B cell (primary cell): ENCODE data around the gene COL5A1. TPM values are rescaled to one million over a fixed set of nuclear protein-coding genes. Genes with fewer than 3 reads are reported as not detected.

ENCODE experiments used
- ATAC-seq: fragments of 200-7000 bp; cut with Tn5 transposase; one replicate; pipeline ENCODE4 v1.10.0; 2021; ENCODE audit warnings: low read depth, mild to moderate bottlenecking, moderate number of reproducible peaks, moderate library complexity
- CTCF ChIA-PET: fragments of 350-600 bp; sonication (Branson Sonifier 250); formaldehyde crosslinking; loops from one replicate; lab custom pipeline; 2021; ENCODE audit warnings: antibody characterized with exemption, inconsistent platforms; lab: Charles Lee
- POLR2A ChIA-PET: fragments of 350-600 bp; sonication (Branson Sonifier 250); formaldehyde crosslinking; loops from one replicate; lab custom pipeline; 2021; ENCODE audit warnings: antibody characterized with exemption; lab: Charles Lee
- DNase-seq: peaks from one replicate; pipeline ENCODE4 v3.0.0; 2013
- H2AFZ ChIP-seq: 2 replicates; pipeline ENCODE4 v1.6.1; 2012; ENCODE audit warnings: mild to moderate bottlenecking, low read depth, low read length; ENCODE audit not compliant: insufficient read depth, poor library complexity, severe bottlenecking
- H3K27ac ChIP-seq, 2 donors: 1 replicate in 1 of 2; 2 replicates in 1 of 2; pipeline ENCODE4 v1.5.1; 2012 to 2013; ENCODE audit warnings: low read length in 2 of 2, mild to moderate bottlenecking in 2 of 2, moderate library complexity in 1 of 2
- H3K27me3 ChIP-seq, 4 experiments: fragments of 200-600 bp in 1 of 4; sonication (generic) in 1 of 4; replicated peaks in 1 of 4; 1 replicate in 2 of 4; 2 replicates in 2 of 4; pipeline versions ENCODE4 v1.6.1 to v1.7.0; 2013 to 2016; ENCODE audit warnings: low read length in 3 of 4, mild to moderate bottlenecking in 2 of 4, mixed read lengths in 1 of 4, moderate library complexity in 1 of 4; ENCODE audit not compliant: insufficient read depth in 4 of 4, control insufficient read depth in 3 of 4; ENCODE audit errors: control extremely low read depth in 1 of 4
- H3K36me3 ChIP-seq, 2 experiments: replicated peaks in 1 of 2; 1 replicate in 1 of 2; 2 replicates in 1 of 2; pipeline versions ENCODE4 v1.6.1 to v1.7.1; 2013; ENCODE audit warnings: low read length in 1 of 2; ENCODE audit not compliant: insufficient read depth in 2 of 2, control insufficient read depth in 1 of 2; ENCODE audit errors: control extremely low read depth in 1 of 2, extremely low read depth in 1 of 2
- H3K4me1 ChIP-seq, 2 donors: fragments of 200-600 bp in 1 of 2; sonication (generic) in 1 of 2; 1 replicate in 1 of 2; 2 replicates in 1 of 2; pipeline versions ENCODE4 v1.5.1 to v1.6.1; 2013 to 2017; ENCODE audit warnings: low read length in 2 of 2; ENCODE audit not compliant: control insufficient read depth in 2 of 2, insufficient read depth in 2 of 2
- H3K4me2 ChIP-seq: replicated peaks from 2 replicates; pipeline ENCODE3; 2012; ENCODE audit warnings: mild to moderate bottlenecking, low read depth, low read length; ENCODE audit not compliant: poor library complexity, severe bottlenecking
- H3K4me3 ChIP-seq, 5 experiments: fragments of 200-600 bp in 1 of 5; sonication (generic) in 1 of 5; 1 replicate in 3 of 5; 2 replicates in 2 of 5; pipeline versions ENCODE4 v1.5.1 to v1.7.0; 2011 to 2016; ENCODE audit warnings: low read length in 4 of 5, mild to moderate bottlenecking in 4 of 5, low read depth in 2 of 5, control low read depth in 1 of 5, moderate library complexity in 1 of 5; ENCODE audit not compliant: insufficient read depth in 1 of 5; ENCODE audit errors: control extremely low read depth in 1 of 5, extremely low read depth in 1 of 5
- H3K79me2 ChIP-seq: fragments of 200-600 bp; sonication (generic); one replicate; pipeline ENCODE4 v1.6.0; 2016; ENCODE audit warnings: low read length; ENCODE audit not compliant: control insufficient read depth, insufficient read depth
- H3K9ac ChIP-seq: fragments of 200-600 bp; sonication (generic); 2 replicates; pipeline ENCODE4 v1.6.1; 2017; ENCODE audit warnings: mild to moderate bottlenecking, low read length, moderate library complexity
- H3K9me3 ChIP-seq, 3 donors: one replicate each; pipeline versions ENCODE4 v1.6.1 to v1.7.1; 2013; ENCODE audit warnings: low read length in 2 of 3; ENCODE audit not compliant: control insufficient read depth in 2 of 3, insufficient read depth in 1 of 3; ENCODE audit errors: control extremely low read depth in 1 of 3
- H4K20me1 ChIP-seq: 2 replicates; pipeline ENCODE4 v1.6.0; 2012; ENCODE audit warnings: mild to moderate bottlenecking, low read length; ENCODE audit not compliant: insufficient read depth, control insufficient read depth, poor library complexity, severe bottlenecking
- H3K27ac Mint-ChIP-seq: one replicate; pipeline ENCODE4 v1.8.0; 2021; ENCODE audit warnings: mixed read lengths
- H3K27me3 Mint-ChIP-seq: one replicate; pipeline ENCODE4 v1.8.0; 2021; ENCODE audit warnings: mixed read lengths
- H3K4me1 Mint-ChIP-seq: one replicate; pipeline ENCODE4 v1.8.0; 2021; ENCODE audit warnings: mixed read lengths
- H3K4me3 Mint-ChIP-seq: one replicate; pipeline ENCODE4 v1.8.0; 2021; ENCODE audit warnings: mixed read lengths
- H3K9me3 Mint-ChIP-seq: one replicate; pipeline ENCODE4 v1.8.0; 2022; ENCODE audit warnings: mixed read lengths; ENCODE audit not compliant: insufficient read depth
- EZH2 ChIP-seq: IDR thresholded peaks from 2 replicates; pipeline ENCODE4 v1.6.1; 2012; ENCODE audit warnings: borderline replicate concordance, low read depth, mild to moderate bottlenecking, moderate library complexity, low read length; ENCODE audit not compliant: insufficient read depth, poor library complexity, severe bottlenecking
- WGBS: methylation state at CpG from one replicate; pipeline ENCODE4 v1.1.5; 2013; ENCODE audit warnings: missing lambda C conversion rate; ENCODE audit not compliant: insufficient coverage; 5-methylcytosine and 5-hydroxymethylcytosine counted together
- intact Hi-C: fragments of 100-400 bp; cut with micrococcal nuclease; formaldehyde crosslinking; loops from one replicate; pipeline ENCODE4 v1.10.0; 2022
- polyA plus RNA-seq: library from polyadenylated mRNA; depleted of rRNA; stranded (reverse); fragments of >200 nt; gene quantifications from 2 replicates; pipeline ENCODE4 v1.2.3, GENCODE V29; 2012
- total RNA-seq, 2 donors: library from RNA; stranded (reverse); fragments of 120-200 nt in 1 of 2; gene quantifications; 1 replicate in 1 of 2; 2 replicates in 1 of 2; pipeline versions ENCODE4 v1.2.3 to v1.2.4, GENCODE V29; 2013 to 2022
- TF ChIP-seq, protein P1 (sequence below): fragments of 200-600 bp; IDR thresholded peaks from one replicate; pipeline ENCODE4 v1.8.0; 2022; ENCODE audit warnings: antibody characterized with exemption, mild to moderate bottlenecking

The COL5A1 gene
- total and polyA plus RNA-seq, 2 donors (not counting 1 experiment from before 2014, with no cell fraction given) = 0.06 TPM; not detected in 1

DNA sequence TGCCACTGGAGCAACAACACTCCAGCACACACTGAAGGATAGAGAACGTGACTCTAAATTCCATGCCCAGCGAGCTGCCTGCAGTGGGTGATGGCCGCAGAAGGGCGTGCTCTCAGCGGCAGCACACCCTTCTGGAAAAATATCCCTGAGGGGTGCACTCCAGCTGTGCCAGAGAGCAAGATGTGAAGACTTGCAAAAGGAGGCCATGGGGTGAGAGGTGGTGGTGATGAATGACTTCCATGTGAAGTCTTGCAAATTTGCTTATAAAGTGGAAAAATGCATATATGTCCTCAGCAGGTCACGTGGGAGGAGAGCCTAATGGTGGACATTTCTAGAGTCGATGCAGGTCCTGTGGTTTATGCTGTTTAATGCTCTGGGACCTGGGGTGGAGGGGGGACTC is 39.8 kb upstream of the COL5A1 start:
- 96% methylated on average over 7 of the region's 7 CpGs for WGBS
- H3K27ac ChIP-seq = no peak overlapping the region
- peaks cover 11% of the 10 kb centered on the region for H3K27me3 Mint-ChIP-seq
- no peaks in the 10 kb centered on the region for H4K20me1 ChIP-seq
- ATAC-seq = no peak
- no peak overlapping the region for H3K27ac Mint-ChIP-seq
- H3K36me3 ChIP-seq = no peaks in the 10 kb centered on the region
- H3K4me3 Mint-ChIP-seq = no peak overlapping the region
- no peak overlapping the region for H2AFZ ChIP-seq
- no peak overlapping the region for H3K9ac ChIP-seq
- intact Hi-C loops = no loop called here
- TF ChIP-seq EZH2 = no peak
- TF ChIP-seq, protein P1, sequence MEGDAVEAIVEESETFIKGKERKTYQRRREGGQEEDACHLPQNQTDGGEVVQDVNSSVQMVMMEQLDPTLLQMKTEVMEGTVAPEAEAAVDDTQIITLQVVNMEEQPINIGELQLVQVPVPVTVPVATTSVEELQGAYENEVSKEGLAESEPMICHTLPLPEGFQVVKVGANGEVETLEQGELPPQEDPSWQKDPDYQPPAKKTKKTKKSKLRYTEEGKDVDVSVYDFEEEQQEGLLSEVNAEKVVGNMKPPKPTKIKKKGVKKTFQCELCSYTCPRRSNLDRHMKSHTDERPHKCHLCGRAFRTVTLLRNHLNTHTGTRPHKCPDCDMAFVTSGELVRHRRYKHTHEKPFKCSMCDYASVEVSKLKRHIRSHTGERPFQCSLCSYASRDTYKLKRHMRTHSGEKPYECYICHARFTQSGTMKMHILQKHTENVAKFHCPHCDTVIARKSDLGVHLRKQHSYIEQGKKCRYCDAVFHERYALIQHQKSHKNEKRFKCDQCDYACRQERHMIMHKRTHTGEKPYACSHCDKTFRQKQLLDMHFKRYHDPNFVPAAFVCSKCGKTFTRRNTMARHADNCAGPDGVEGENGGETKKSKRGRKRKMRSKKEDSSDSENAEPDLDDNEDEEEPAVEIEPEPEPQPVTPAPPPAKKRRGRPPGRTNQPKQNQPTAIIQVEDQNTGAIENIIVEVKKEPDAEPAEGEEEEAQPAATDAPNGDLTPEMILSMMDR = no peak
- ChIA-PET CTCF (no interaction called here), POLR2A (no interaction called here)
- H3K27me3 ChIP-seq = peaks cover 0 to 5% (median 0%) of the 10 kb centered on the region in 4 experiments
- no peak for DNase-seq
- no peak overlapping the region for H3K4me3 ChIP-seq
- H3K9me3 Mint-ChIP-seq = no peaks in the 10 kb centered on the region
- no peak overlapping the region for H3K4me2 ChIP-seq
- no peaks in the 10 kb centered on the region for H3K4me1 Mint-ChIP-seq
- no peaks in the 10 kb centered on the region for H3K79me2 ChIP-seq
- H3K4me1 ChIP-seq = no peaks in the 10 kb centered on the region
- peaks cover 0 to 8% (median 0%) of the 10 kb centered on the region in 3 donors for H3K9me3 ChIP-seq

DNA sequence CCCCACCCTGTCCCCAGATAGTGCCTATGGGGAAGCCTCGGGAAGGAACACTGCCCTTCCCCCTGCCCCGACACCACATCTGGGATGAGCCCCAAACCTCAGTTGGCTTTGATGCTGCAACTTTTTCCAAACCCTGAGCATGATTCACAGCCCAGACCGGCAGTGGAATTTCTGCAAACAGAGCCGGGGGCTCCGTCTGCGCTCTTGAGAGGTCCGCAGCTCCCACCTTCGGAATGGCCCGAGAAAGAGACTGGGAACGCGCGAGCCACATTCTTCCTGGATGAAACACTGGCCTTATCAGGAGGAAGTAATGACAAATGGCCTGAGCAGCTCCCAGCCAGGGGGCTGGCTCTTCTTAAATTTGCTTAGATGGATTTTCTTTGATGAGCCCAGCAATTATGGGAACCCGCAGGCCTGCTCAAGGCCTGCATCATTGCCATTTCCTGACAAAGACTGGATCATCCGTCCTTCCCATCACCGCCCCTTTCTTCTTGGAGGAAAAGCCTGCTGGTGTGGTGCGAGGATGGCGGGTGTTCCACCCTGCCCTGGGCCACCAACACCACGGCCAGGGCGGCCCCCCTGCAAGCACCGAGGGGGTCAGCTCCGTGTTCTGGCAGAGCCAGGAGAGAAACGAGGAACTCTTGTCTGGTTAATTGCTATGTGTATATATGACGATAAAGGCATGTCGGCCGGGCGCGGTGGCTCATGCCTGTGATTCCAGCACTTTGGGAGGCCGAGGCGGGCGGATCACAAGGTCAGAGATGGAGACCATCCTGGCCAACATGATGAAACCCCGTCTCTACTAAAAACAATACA is 38.8 kb upstream of the COL5A1 start:
- DNase-seq = no peak
- 90% methylated on average over 21 of the region's 31 CpGs for WGBS
- intact Hi-C loops = no loop called here
- no peaks in the 10 kb centered on the region for H3K4me1 ChIP-seq
- H3K27ac ChIP-seq = no peak overlapping the region
- no peaks in the 10 kb centered on the region for H4K20me1 ChIP-seq
- H3K4me3 ChIP-seq = no peak overlapping the region
- Mint-ChIP-seq H3K27me3 (peaks cover 11% of the 10 kb centered on the region), H3K9me3 (no peaks in the 10 kb centered on the region), H3K27ac (no peak overlapping the region), H3K4me1 (no peaks in the 10 kb centered on the region), H3K4me3 (no peak overlapping the region)
- H3K27me3 ChIP-seq = peaks cover 0 to 5% (median 0%) of the 10 kb centered on the region in 4 experiments
- no peak for ATAC-seq
- ChIA-PET POLR2A (no interaction called here), CTCF (no interaction called here)
- TF ChIP-seq EZH2 = no peak
- TF ChIP-seq, protein P1 = no peak
- H2AFZ ChIP-seq = no peak overlapping the region
- no peaks in the 10 kb centered on the region for H3K79me2 ChIP-seq
- H3K9ac ChIP-seq = no peak overlapping the region
- H3K9me3 ChIP-seq = peaks cover 0 to 8% (median 0%) of the 10 kb centered on the region in 3 donors
- H3K4me2 ChIP-seq = no peak overlapping the region
- H3K36me3 ChIP-seq = no peaks in the 10 kb centered on the region
